GM13977 (cell line): Measurements from ENCODE around the gene DPY19L2.

Source experiments
- DNase-seq: peaks from one replicate; pipeline ENCODE4 v3.0.0; 2012; ENCODE audit warnings: low spot score
- CTCF ChIP-seq: IDR thresholded peaks from 2 replicates; pipeline ENCODE4 v1.5.1; 2012; ENCODE audit warnings: mild to moderate bottlenecking, control low read depth; ENCODE audit not compliant: insufficient read depth; ENCODE audit errors: extremely low read depth, missing control alignments
- in situ Hi-C: fragments of 300-500 bp; cut with MboI; formaldehyde crosslinking; loops from one replicate; pipeline ENCODE4 v1.12.0; 2022; ENCODE audit warnings: low sequenced_read_pairs, low pct_unique_long_range_greater_than_20kb, mixed read lengths, inconsistent platforms; ENCODE audit not compliant: unreplicated experiment

DPY19L2 gene

GRCh38 chr12:63525831-63526230 is 142.5 kb downstream of the DPY19L2 start:
- in situ Hi-C loops: no loop called here
- no peak for DNase-seq
- no peak for TF ChIP-seq CTCF

GRCh38 chr12:63521706-63522105 is 146.6 kb downstream of the DPY19L2 start:
- no peak for TF ChIP-seq CTCF
- no peak for DNase-seq
- in situ Hi-C loops: no loop called here
